Skin epidermis (tissue), 12 donors: Measurements from ENCODE around the gene B9D1.
"Not testable (repeated sequence)": the region's sequence is repeated elsewhere in the genome, so short reads cannot be mapped to it uniquely, and the experiment has no call there.

ENCODE experiments used
- H3K27ac ChIP-seq, 21 experiments: fragments of 200-600 bp; sonication (generic) in 11 of 21; one replicate each; pipeline ENCODE4 v1.5.0; 2020; ENCODE audit warnings: mild to moderate bottlenecking in 3 of 21, inconsistent platforms in 2 of 21, moderate library complexity in 2 of 21
- H3K4me3 ChIP-seq, 7 experiments: fragments of 200-600 bp; sonication (generic) in 2 of 7; one replicate each; pipeline ENCODE4 v1.5.0; 2020; ENCODE audit warnings: inconsistent platforms in 2 of 7, mild to moderate bottlenecking in 2 of 7, moderate library complexity in 1 of 7

The B9D1 gene

DNA sequence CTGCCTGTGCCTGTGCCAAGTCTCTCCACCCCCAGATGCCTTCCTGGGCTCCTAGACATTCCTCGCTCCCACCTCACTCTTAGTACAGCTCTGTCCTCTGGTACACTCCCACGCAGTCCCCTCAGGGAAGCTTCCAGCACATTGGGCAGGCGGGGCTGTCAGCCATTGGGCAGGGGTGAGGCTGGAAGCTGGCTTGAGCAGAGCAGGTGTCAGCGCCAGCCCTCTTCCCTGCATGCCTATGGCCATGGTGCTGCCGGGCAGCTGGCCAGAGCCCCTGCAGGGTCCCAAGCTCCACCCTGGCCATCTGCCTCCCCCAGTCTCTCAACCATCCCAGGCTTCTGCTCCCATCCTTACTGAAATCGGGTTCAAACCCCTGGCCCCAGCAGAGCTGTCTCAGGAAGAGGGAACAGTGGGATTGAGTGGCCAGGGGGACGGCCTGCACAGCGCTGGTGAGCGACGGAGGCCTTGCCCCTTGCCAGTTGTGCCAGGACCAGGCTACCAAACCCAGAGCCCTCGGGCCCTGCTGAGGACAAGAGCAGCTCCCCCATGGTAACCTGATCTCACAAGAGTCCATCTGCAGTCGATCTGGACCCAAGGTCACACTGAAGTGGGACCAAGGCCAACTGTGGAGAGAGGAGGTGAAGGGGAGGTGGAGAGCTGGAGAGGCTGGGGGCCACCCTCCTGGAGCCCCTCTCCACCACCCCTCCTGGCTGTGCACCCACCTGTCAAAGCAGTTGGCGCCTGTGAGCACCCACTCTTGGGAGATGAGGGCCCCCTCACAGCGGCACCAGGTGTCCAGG, 2.4 kb upstream of the B9D1 start:
- no peak overlapping the region for H3K4me3 ChIP-seq
- peak overlapping the region in 1 of 21 experiments; percentile 2 for H3K27ac ChIP-seq

DNA sequence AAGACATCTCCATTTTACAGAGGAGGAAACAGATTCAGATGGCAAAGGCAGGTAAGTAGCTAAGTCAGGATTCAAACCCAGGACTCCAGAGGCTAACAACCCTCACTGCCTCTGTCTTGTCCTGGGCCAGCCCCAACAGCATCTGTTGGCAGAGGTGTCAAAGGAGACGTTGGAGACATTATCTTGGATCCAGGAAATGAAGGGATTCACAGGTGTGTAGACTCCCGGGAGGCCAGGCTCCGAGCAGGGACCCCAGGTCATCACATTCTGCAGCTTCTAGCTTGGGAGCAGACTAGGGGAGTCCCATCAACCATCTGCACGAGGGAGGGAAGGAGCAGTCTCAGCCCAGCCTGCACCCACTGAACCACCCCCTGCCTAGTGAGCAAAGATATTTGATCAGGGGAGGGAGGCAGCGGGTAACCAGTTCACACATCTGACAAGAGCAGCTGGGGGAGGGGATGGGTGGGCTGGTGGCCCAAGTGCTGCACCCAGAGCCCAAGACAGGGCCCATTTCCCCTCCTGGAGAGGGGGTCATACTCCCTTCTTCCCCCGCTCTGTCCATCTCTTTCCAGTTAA, 1.0 kb upstream of the B9D1 start:
- Histone ChIP-seq H3K27ac (peak overlapping the region in 7 of 21 experiments; percentile 52 to 86 (median 79)), H3K4me3 (no peak overlapping the region)

DNA sequence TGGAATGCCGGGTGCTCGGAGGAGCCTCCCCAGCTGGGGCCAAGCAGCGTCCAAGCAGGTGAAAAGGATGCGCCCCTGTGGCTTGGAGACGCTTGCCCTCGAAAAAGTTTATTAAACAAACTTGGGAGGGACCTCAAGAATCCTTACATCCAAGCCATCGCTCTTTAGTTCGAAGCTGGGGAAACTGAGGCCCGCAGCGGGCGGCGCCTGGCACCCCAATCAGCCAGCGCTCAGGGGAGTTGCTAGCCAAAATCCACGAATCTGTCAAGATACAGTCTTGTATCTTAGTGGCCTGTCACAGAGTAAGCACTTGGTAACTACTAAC, 553 bp upstream of the B9D1 start:
- peak overlapping the region in 16 of 21 experiments; percentile 24 to 91 (median 74) for H3K27ac ChIP-seq
- peak overlapping the region in 6 of 7 experiments; percentile 41 to 82 (median 64) for H3K4me3 ChIP-seq

DNA sequence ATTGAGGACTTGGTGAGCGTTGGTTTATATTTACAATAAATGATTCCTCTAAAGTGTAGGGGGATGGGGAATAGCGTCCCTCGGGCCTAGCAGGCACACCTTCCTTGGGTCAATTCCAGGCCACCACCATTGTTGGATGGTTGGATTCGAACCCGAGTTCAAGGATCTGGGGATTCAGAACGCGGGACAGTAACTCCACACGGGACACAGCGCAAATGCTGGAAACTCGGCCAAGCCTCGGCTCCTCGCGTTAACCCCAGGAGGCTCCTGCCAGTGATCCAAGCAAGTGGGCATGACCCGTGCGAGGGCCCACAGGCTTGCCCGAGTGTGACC, 613 bp downstream of the B9D1 start:
- H3K27ac ChIP-seq: peak overlapping the region in 18 of 21 experiments; percentile 45 to 91 (median 74)
- peak overlapping the region; percentile 41 to 82 (median 56) for H3K4me3 ChIP-seq

DNA sequence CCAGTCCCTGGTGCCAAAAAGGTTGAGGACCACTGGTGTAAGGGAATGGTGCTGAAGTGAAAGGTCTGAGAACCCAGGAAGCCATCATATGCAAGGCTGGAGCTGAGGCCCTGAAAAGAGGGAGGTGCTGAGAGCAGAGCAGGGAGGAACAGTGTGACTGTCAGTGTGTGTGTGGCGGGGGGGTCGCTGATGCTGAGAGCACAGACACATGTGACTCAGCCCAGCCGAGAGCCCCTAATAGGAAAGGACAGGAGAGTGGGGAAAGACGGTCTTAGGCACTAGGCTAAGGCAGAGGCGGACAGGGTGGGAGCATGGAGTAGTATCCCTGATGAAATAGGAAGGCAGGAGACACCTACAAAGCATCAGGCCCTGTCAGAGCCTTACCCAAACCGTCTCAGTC, 1.2 kb downstream of the B9D1 start:
- H3K4me3 ChIP-seq: no peak overlapping the region
- no peak overlapping the region for H3K27ac ChIP-seq

DNA sequence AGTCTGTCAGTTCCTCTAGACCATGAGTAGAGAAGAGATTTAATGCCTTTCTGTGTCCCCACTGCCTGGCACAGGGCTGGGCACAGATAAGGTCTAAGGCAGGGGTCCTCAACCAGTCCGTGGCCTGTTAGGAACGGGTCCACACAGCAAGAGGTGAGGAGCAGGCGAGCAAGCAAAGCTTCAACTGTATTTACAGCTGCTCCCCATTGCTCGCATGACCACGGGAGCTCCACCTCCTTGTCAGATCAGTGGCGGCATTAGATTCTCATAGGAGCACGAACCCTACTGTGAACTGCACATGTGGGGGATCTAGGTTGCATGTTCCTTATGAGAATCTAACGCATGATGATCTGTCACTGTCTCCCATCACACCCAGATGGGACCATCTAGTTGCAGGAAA, 1.8 kb downstream of the B9D1 start:
- Histone ChIP-seq H3K27ac (no peak overlapping the region), H3K4me3 (no peak overlapping the region)

DNA sequence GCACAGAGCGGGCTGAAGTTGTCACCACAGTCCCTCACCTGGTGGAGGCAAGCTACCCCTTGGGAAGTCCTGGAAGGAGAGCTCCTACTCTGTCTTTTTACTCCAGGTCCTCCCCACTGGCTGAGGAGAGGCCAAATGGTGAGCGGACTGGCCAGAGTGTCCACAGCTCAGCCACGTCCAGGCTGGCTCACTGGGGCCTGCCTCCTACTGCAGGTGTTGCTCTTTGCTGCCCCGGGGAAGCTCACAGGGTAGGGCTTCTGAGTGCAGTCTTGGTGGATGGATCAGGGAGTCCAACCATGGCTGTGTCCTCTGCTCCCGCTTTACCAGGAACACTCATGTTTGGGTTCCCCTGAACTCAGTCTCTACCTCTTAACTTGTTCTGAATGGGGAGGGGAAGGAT, 2.7 kb downstream of the B9D1 start:
- no peak overlapping the region for H3K4me3 ChIP-seq
- H3K27ac ChIP-seq: no peak overlapping the region

DNA sequence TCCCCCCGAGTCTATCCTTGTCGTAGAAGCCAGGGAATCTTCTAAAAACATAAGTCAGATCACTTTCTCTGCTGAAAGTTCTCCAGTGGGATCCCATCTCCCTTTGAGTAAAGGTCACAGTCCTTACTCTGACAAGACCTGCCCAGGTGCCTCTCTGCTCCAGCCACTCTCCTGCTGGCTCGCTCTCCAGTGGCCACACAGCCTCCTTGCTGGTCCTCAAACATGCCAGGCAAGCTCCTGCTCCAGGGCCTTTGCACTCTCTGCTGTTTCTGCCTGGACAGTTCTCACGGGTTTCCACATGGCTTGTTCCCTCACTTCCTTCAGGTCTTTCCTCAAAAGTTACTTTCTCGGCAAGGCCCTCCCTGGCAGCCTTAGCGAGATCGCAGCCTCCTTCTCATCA, 3.4 kb downstream of the B9D1 start:
- no peak overlapping the region for H3K27ac ChIP-seq
- H3K4me3 ChIP-seq: no peak overlapping the region

DNA sequence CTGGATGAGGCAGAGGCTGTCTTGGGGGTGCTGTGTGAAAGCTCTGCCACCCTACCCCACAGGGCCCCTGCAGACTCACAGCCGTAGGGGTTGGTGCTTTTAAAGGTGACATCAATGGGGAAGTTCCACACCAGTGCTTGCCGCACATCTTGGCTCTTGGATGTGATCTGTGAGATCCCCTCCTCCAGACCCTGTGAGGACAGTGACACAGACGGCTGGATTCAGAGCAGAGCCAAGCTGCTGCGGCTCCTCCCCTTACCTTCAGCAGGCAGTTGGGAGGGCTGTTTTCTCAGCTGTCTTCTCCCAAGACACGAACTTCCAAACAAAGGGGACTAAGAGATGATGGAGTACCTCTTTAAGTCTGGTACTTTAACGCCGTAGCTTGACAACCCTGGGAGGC, 4.8 kb downstream of the B9D1 start:
- Histone ChIP-seq H3K4me3 (no peak overlapping the region), H3K27ac (no peak overlapping the region)

DNA sequence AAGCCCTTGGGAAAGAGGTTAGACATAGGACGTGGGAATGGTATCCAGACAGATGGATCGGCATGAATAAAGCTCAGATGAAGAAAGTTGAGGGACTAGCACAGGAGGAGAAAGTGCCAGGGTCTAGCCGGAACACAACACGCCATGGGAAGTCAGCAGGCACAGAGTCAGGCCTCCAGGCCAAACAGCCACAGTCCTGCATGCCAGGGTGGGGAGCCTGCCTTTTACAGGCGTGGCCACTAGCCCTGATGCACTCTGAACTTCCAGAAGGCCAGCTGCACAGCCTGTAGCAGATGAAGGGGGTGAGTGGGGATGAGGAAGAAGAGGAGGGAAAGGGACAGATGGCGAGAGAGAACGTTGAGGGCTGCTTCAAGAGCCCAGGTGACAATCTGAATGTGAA, 5.2 kb downstream of the B9D1 start:
- no peak overlapping the region for H3K27ac ChIP-seq

DNA sequence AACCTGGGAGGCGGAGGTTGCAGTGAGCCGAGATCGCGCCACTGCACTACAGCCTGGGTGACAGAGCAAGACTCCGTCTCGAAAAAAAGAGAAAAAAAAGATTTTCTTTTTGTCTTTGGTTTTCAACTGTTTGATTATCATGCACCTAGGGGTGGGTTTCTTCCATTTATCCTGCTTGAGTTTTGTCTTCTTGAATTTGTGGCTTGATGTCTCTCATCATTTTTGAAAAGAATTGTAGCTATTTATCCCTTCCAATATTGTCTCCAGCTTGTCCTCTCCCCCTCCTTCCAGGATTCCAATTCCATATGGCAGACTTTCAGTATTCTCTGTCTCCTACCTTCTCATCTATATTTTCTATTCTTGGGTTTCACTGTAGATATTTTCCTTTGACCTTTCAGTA, 7.8 kb downstream of the B9D1 start:
- Histone ChIP-seq H3K4me3 (no peak overlapping the region), H3K27ac (no peak overlapping the region)

More for the DNA sequence above, 5.2 kb downstream of the B9D1 start:
- H3K4me3 ChIP-seq: no peak overlapping the region

DNA sequence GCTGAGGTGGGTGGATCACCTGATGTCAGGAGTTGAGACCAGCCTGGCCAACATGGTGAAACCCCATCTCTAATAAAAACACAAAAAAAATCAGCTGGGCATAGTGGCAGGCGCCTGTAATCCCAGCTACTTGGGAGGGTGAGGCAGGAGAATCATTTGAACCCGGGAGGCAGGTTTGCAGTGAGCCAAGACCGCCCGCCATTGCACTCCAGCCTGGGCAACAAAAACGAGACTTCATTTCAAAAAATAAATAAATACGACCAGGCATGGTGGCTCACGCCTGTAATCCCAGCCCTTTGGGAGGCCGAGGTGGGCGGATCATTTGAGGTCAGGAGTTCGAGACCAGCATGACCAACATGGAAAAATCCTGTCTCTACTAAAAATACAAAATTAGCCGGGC, 9.1 kb downstream of the B9D1 start:
- H3K4me3 ChIP-seq, H3K27ac ChIP-seq: not testable (repeated sequence)

DNA sequence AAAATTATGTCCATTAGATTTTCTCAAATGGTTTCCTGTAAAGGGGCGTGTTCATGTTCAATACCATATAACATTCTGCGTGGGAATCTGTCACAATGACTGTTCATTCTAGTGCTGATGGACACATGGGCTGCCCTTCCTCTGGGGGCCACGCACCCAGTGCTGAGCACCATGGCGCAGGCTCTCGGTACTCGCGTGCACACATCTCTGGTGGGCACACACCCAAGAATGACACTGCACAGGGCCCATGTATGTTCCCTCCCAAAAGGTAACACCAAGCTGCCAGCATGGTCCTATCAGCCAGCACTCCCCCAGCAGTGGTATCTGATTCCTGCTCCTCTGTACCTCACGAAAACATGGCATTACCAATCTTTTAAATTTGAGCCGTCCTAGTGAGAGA, 13.7 kb downstream of the B9D1 start:
- no peak overlapping the region for H3K4me3 ChIP-seq

DNA sequence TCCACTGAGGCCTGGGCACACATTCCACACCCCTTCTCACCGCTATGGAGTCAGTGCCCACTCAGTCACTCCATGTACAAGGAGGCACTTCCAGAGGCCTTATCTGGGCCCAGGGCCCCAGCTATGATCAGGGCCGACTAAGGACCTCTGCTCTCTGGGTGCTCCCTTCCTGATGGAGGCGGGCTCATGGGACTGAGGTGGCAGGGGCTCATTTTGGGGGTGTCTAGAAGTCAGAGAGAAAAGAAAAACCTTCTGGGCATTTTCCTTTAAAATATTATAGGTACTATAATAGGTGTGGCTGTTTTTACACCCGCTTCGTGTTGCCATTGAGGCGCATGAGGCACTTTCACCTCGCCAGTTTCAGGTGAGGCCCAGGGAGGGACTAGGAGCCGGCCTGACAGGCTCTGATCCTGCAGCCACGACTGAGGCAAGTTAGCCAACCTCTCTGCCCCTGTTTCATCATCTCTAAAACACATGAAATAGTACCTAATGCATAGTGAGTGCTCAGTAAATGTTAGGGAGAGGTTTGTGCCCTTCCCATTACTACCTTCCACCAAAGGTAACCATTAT, 14.4 kb downstream of the B9D1 start:
- H3K4me3 ChIP-seq: no peak overlapping the region
- peak overlapping the region in 18 of 21 experiments; percentile 52 to 85 (median 76) for H3K27ac ChIP-seq

More for the DNA sequence above, 13.7 kb downstream of the B9D1 start:
- H3K27ac ChIP-seq: peak overlapping the region in 11 of 21 experiments; percentile 1 to 83 (median 16)

DNA sequence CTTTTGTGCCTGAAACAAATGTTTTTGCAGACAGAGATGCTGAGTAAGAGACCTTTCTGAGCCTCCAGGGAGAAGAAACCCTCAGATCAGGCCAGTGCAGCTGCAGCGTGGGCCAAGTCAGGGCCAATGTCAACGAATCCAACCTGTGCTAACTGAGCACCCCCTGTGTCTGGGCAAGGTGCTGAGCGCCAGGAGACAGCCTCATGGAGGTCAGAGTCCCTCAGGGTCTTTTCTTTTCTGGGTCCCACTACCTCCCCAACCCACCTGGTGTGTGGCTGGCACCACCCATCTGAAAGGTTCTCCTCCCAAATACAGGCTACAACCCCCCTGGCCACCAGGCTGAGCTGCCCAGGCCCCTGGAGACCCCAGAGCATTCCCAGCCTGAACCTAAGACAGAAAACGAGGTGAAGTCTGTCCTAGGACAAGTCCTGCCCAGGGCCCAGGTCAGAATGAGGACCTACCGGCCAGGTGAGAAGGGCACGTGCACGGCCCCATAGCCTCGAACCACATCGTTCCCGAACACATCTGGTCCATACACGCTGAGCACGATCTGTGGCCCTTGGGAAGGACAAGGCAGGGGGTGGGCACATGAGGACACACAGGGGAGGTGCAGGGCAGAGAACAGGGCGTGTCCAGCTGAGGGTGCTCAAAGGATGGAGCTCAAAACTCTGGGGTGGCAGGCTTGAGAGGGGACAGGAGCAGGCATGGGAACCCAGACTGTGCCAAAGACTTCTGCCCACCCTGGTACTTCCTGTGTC, 15.0 kb downstream of the B9D1 start:
- Histone ChIP-seq H3K4me3 (no peak overlapping the region), H3K27ac (peak overlapping the region in 19 of 21 experiments; percentile 4 to 85 (median 75))

DNA sequence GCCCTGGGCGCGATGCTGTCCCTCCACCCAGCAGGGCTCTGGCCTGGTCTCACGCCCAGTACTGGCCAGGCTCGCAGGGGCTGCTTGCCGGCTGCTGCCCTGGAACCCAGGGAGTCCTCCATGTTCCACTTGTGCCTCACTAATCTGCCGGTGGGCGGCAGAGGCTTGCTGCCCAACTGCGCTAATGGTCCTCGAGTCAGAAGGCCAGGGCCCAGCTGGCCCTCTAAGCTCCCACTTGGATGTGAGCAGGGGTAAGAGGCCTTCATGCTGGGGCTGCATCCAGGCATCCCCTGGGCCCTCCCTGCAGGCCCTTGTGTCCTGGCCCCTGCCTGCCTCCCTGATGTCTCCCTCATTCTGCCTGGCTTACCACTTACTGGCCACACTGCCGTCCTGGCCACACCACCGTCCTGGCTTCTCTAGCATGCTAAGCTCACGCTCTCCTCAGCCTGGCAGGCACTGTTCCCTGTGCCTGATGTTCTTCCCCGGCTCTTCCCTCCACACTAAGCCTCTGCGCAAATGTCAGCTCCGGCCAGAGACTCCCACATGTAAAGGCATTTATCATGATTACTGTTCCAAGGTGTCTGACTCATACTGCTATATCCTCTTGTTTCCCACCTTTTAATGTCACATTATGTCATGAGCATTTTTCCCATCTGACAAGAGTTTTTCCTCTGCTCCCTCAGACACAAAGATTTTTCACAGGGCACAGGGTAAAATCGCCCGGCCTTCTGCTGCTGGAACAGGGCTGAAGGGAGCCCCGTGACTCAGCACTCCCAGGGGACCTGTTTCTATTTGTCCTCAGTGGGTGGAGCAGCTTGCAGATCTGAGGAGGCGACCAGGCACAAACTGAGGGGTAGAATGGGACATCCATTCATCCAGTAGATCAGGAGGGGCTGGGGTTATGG, 15.9 kb downstream of the B9D1 start:
- H3K4me3 ChIP-seq: no peak overlapping the region

DNA sequence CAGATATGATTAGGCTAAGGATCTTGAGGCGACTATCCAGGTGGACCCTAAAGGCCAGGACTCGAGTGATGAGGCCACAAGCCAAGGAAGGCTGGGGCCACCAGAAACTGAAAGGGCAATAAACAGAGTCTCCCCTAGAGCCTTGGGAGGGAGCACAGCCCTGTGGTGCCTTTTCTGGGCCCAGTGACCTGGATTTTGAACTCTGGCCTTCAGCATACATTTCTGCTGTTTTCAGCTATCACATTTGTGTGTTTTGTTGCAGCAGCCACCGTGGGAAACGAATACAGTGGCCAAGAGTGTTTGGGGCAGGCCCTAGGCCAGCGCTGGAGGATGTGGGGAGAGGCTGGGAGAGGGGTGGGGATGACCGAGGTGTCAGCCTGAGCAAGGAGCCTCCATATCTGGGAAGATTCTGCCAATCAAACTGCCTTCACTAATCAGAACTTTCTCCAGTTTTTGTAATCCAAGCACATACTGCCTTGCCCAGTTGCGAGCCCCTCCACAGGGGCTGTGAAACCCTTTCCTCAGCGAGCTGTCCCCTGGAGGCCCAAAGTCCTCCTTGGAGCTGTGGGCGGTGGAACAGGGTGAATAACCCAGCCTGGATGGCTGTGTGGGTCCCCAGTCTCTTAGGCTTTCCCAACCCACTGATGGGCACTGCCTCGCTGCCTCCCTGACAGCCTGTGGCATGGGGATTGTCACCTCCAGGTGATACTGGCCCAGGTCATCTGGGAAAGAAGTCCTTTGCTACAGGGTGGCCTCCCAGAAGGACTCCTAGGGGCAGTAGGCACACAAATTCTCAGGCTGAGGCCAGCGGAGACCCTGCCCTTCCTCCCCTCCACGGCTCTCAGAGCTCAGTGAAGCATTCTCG, 16.8 kb downstream of the B9D1 start:
- Histone ChIP-seq H3K4me3 (no peak overlapping the region), H3K27ac (peak overlapping the region in 19 of 21 experiments; percentile 26 to 85 (median 76))

More for the DNA sequence above, 15.9 kb downstream of the B9D1 start:
- peak overlapping the region in 20 of 21 experiments; percentile 4 to 85 (median 76) for H3K27ac ChIP-seq

DNA sequence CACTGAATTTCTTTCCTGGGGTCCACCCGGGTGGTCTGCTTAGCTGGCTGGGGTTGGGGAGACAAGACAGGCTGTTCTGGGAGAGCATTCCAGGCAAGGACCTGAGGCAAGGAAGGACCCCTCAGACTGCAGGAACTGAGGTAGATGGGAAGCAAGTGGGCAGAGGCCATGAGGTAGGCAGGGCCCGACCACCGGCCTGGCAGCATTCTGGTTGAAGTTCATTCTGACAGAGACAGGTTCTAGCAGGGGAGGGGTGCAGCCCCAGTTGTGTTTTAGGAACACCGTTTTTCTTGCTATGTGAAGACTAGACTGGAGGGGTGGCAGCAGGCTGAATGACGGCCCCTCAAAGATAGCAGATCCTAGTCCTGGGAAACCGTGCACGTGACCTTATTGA, 17.5 kb downstream of the B9D1 start:
- no peak overlapping the region for H3K4me3 ChIP-seq
- peak overlapping the region in 6 of 21 experiments; percentile 0 to 83 (median 72) for H3K27ac ChIP-seq
